HG02938 (cell line): ENCODE results near the gene SPTBN5.

Source experiments
- ATAC-seq: cut with Tn5 transposase; IDR thresholded peaks from one replicate; pipeline ENCODE4 v1.9.1; 2021; ENCODE audit warnings: mild to moderate bottlenecking, moderate library complexity; ENCODE audit not compliant: unreplicated experiment

SPTBN5 gene

GRCh38 chr15:41809526-41810220 lies 84.2 kb downstream of the SPTBN5 start:
- no peak for ATAC-seq

- no peak for ATAC-seq
Measured at GRCh38 chr15:41809121-41809520, 84.7 kb downstream of the SPTBN5 start.

- no peak for ATAC-seq
Measured at GRCh38 chr15:41806291-41807181, 87.3 kb downstream of the SPTBN5 start.

GRCh38 chr15:41805711-41806110 lies 88.1 kb downstream of the SPTBN5 start:
- ATAC-seq, result no peak

- ATAC-seq, result no peak
Measured at GRCh38 chr15:41804916-41805666, 88.8 kb downstream of the SPTBN5 start.

GRCh38 chr15:41804361-41804760 lies 89.5 kb downstream of the SPTBN5 start:
- ATAC-seq, result no peak

GRCh38 chr15:41801850-41802455 lies 91.9 kb downstream of the SPTBN5 start:
- no peak for ATAC-seq

GRCh38 chr15:41801185-41801584 lies 92.7 kb downstream of the SPTBN5 start:
- no peak for ATAC-seq

GRCh38 chr15:41799488-41799805 lies 94.4 kb downstream of the SPTBN5 start:
- ATAC-seq, result no peak

- ATAC-seq, result no peak
Measured at GRCh38 chr15:41798607-41799487, 95.0 kb downstream of the SPTBN5 start.
